DND-41 (cell line): ENCODE measurements around the gene TMPRSS6.

Experiments used
- ATAC-seq: fragments of 200-7000 bp; cut with Tn5 transposase; 3 replicates; pipeline ENCODE4 v1.9.1; 2021; ENCODE audit warnings: low read depth; ENCODE audit not compliant: insufficient read depth
- DNase-seq: peaks from one replicate; pipeline ENCODE4 v3.0.0-alpha.2; 2020
- H2AFZ ChIP-seq: 2 replicates; pipeline ENCODE4 v1.6.0; 2012; ENCODE audit warnings: low read depth, low read length
- H3K27ac ChIP-seq: 2 replicates; pipeline ENCODE4 v1.5.1; 2012; ENCODE audit warnings: low read length, inconsistent platforms
- H3K27me3 ChIP-seq: fragments of 200-600 bp; sonication (generic); 2 replicates; pipeline ENCODE4 v1.6.0; 2012; ENCODE audit warnings: low read length, mild to moderate bottlenecking, inconsistent platforms; ENCODE audit not compliant: insufficient read depth, poor library complexity
- H3K36me3 ChIP-seq: 2 replicates; pipeline ENCODE4 v1.5.1; 2012; ENCODE audit warnings: low read length, inconsistent platforms; ENCODE audit not compliant: insufficient read depth
- H3K4me1 ChIP-seq: 2 replicates; pipeline ENCODE4 v1.5.1; 2012; ENCODE audit warnings: mild to moderate bottlenecking, low read length; ENCODE audit not compliant: insufficient read depth
- H3K4me2 ChIP-seq: 2 replicates; pipeline ENCODE4 v1.6.0; 2012; ENCODE audit warnings: mild to moderate bottlenecking, moderate library complexity, low read length, inconsistent platforms; ENCODE audit not compliant: insufficient read depth
- H3K4me3 ChIP-seq, 2 experiments: fragments of 200-600 bp in 1 of 2; shearing (Covaris generic) in 1 of 2; 2 replicates each; pipeline ENCODE4 v1.5.1; 2012 to 2016; ENCODE audit warnings: inconsistent platforms in 2 of 2, low read length in 2 of 2, mild to moderate bottlenecking in 2 of 2, low read depth in 1 of 2, moderate library complexity in 1 of 2
- H3K79me2 ChIP-seq: 2 replicates; pipeline ENCODE4 v1.6.0; 2012; ENCODE audit warnings: low read length, inconsistent platforms; ENCODE audit not compliant: insufficient read depth
- H3K9ac ChIP-seq: 2 replicates; pipeline ENCODE4 v1.6.0; 2012; ENCODE audit warnings: low read depth, mild to moderate bottlenecking, inconsistent platforms, low read length, moderate library complexity
- H3K9me3 ChIP-seq: 2 replicates; pipeline ENCODE4 v1.5.1; 2012; ENCODE audit warnings: low read length, moderate library complexity, mild to moderate bottlenecking, inconsistent platforms; ENCODE audit not compliant: insufficient read depth, severe bottlenecking
- H4K20me1 ChIP-seq: 2 replicates; pipeline ENCODE4 v1.6.0; 2012; ENCODE audit warnings: low read length; ENCODE audit not compliant: insufficient read depth
- EZH2 ChIP-seq: IDR thresholded peaks from 3 replicates; pipeline ENCODE4 v1.6.1; 2012; ENCODE audit warnings: borderline replicate concordance, low read depth, mild to moderate bottlenecking, moderate library complexity, low read length, inconsistent platforms; ENCODE audit not compliant: severe bottlenecking
- TF ChIP-seq, protein P1 (sequence below): IDR thresholded peaks from 2 replicates; pipeline ENCODE4 v1.5.1; 2012; ENCODE audit warnings: borderline replicate concordance, low read length, moderate library complexity, mild to moderate bottlenecking; ENCODE audit not compliant: poor library complexity, severe bottlenecking; ENCODE audit errors: extremely low read depth

TMPRSS6 gene

DNA sequence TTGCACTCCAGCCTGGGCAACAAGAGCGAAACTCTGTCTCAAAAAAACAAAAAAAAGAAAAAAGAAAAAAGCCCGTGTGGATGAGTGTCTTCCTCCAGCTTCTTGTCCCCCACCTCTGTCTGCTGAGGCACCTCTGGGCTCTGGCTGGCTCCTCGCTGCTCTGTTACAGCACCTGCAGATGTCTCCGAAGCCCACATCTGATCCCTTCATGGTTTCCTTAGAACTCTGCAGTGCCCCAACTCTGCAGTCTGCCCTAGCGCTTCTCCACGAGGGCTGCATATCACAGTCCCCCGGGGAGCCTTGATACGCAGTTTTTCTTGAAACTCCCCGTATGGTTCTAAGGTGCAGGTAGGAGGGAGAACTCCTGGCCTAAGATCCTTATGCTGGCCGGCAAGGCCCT lies 42.1 kb downstream of the TMPRSS6 start:
- no peak for TF ChIP-seq EZH2
- Histone ChIP-seq H3K27me3 (no peaks in the 10 kb centered on the region), H3K36me3 (no peaks in the 10 kb centered on the region), H2AFZ (no peak overlapping the region), H4K20me1 (peaks cover 7% of the 10 kb centered on the region; the same call in 1 of the 2 replicates), H3K79me2 (no peaks in the 10 kb centered on the region), H3K4me3 (no peak overlapping the region), H3K27ac (no peak overlapping the region), H3K9me3 (no peaks in the 10 kb centered on the region), H3K4me1 (no peaks in the 10 kb centered on the region), H3K4me2 (no peak overlapping the region), H3K9ac (no peak overlapping the region)
- DNase-seq = no peak
- no peak for ATAC-seq

DNA sequence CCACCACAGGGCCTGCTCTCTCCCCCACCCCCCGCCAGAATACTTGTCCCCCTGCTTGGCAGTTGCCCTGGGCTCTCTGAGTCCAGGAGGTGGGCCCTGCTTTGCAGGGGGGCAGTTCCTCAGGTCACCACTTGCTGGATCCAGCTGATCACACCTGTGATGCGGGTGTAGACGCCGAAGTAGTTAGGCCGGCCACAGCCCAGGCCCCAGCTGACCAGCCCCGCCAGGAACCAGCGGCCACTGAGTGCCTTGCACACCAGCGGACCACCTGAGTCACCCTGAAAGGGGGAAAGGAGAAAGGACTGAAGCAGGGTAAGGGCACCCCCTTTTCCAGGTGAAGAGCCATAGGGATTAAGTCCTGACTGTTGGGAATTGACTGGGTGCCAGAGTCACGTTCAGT lies 43.6 kb downstream of the TMPRSS6 start:
- DNase-seq (no peak), ATAC-seq (no peak)
- Histone ChIP-seq H3K27ac (no peak overlapping the region), H2AFZ (no peak overlapping the region), H3K4me2 (no peak overlapping the region), H3K9ac (no peak overlapping the region), H3K36me3 (no peaks in the 10 kb centered on the region), H3K4me1 (no peaks in the 10 kb centered on the region), H3K4me3 (no peak overlapping the region), H3K9me3 (no peaks in the 10 kb centered on the region), H3K27me3 (no peaks in the 10 kb centered on the region), H3K79me2 (no peaks in the 10 kb centered on the region), H4K20me1 (peaks cover 7% of the 10 kb centered on the region; the same call in 1 of the 2 replicates)
- TF ChIP-seq EZH2 = no peak
- TF ChIP-seq, protein P1, sequence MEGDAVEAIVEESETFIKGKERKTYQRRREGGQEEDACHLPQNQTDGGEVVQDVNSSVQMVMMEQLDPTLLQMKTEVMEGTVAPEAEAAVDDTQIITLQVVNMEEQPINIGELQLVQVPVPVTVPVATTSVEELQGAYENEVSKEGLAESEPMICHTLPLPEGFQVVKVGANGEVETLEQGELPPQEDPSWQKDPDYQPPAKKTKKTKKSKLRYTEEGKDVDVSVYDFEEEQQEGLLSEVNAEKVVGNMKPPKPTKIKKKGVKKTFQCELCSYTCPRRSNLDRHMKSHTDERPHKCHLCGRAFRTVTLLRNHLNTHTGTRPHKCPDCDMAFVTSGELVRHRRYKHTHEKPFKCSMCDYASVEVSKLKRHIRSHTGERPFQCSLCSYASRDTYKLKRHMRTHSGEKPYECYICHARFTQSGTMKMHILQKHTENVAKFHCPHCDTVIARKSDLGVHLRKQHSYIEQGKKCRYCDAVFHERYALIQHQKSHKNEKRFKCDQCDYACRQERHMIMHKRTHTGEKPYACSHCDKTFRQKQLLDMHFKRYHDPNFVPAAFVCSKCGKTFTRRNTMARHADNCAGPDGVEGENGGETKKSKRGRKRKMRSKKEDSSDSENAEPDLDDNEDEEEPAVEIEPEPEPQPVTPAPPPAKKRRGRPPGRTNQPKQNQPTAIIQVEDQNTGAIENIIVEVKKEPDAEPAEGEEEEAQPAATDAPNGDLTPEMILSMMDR = no peak

DNA sequence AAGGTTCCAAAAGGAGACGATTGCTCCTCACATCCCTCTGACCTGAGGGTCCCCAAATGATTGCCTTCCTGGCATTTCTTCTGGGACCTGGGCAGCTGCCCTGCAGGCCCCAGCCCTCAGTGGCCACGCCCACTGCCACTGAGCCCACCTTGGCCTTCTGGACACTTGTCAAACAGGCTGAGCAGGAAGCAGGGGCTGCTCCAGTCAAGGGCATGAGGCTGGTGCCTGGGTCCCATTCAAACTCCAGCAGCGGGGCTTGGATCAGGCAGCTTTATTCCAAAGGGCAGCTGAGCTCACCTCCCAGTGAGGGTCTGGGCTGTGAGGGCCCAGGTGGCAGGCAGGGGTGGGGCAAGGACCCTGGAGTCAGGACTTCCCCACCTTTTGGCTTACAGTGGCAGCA lies 44.3 kb downstream of the TMPRSS6 start:
- Histone ChIP-seq H3K9me3 (no peaks in the 10 kb centered on the region), H3K4me1 (no peaks in the 10 kb centered on the region), H3K9ac (no peak overlapping the region), H2AFZ (no peak overlapping the region), H3K36me3 (0 out of 2 replicates have a peak, but pooled peaks cover under 1% of the 10 kb centered on the region), H3K27ac (no peak overlapping the region), H3K4me3 (no peak overlapping the region), H4K20me1 (peaks cover 7% of the 10 kb centered on the region; the same call in 1 of the 2 replicates), H3K79me2 (no peaks in the 10 kb centered on the region), H3K27me3 (no peaks in the 10 kb centered on the region), H3K4me2 (no peak overlapping the region)
- TF ChIP-seq EZH2 = no peak
- TF ChIP-seq, protein P1 = no peak
- DNase-seq (no peak), ATAC-seq (no peak)

DNA sequence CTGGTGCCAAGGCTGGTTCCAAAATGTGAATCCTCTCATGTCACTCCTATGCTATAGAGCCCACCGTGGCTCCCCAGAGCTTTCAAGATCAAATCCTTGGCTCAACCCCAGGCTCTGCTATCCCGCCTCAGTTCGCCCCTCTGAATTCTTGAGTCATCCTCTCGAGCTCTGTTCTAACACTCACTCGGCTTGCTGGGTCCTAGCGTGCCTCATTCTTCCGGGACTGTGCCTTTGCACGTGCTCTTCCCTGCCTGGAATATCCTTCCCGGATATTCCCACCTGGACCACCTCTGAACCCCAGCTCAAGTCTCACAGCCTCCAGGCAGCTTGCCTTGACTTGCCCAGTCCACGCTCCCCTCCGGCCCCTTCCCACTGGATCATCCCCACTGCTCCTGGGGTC lies 45.0 kb downstream of the TMPRSS6 start:
- Histone ChIP-seq H3K4me2 (no peak overlapping the region), H2AFZ (no peak overlapping the region), H3K4me3 (no peak overlapping the region), H3K27me3 (no peaks in the 10 kb centered on the region), H3K9me3 (no peaks in the 10 kb centered on the region), H3K36me3 (peaks cover 7% of the 10 kb centered on the region), H3K9ac (no peak overlapping the region), H3K4me1 (no peaks in the 10 kb centered on the region), H4K20me1 (peaks cover 7% of the 10 kb centered on the region; the same call in 1 of the 2 replicates), H3K27ac (no peak overlapping the region), H3K79me2 (no peaks in the 10 kb centered on the region)
- TF ChIP-seq EZH2 = no peak
- TF ChIP-seq, protein P1 = no peak
- no peak for DNase-seq
- ATAC-seq = no peak
